MM.1S (cell line): ENCODE measurements around the gene DDAH1.

Experiments
- DNase-seq: peaks from one replicate; pipeline ENCODE4 v3.0.0-alpha.2; 2015
- H2AFZ ChIP-seq: fragments of 300-600 bp; sonication (generic); 2 replicates; pipeline ENCODE4 v1.6.0; 2016; ENCODE audit warnings: antibody characterized with exemption, low read length
- H3F3A ChIP-seq: fragments of 300-600 bp; sonication (generic); 2 replicates; pipeline ENCODE4 v1.6.1; 2016; ENCODE audit warnings: mild to moderate bottlenecking, antibody characterized with exemption, low read length, moderate library complexity, mixed read lengths; ENCODE audit not compliant: insufficient read depth
- H3K27ac ChIP-seq: fragments of 300-600 bp; sonication (generic); 2 replicates; pipeline ENCODE4 v1.5.1; 2016; ENCODE audit warnings: mild to moderate bottlenecking, low read length
- H3K27me3 ChIP-seq: fragments of 300-600 bp; sonication (generic); replicated peaks from 2 replicates; pipeline ENCODE4 v1.6.0; 2016; ENCODE audit warnings: low read length; ENCODE audit not compliant: insufficient read depth
- H3K36me3 ChIP-seq: fragments of 300-600 bp; sonication (generic); replicated peaks from 2 replicates; pipeline ENCODE4 v1.6.1; 2016; ENCODE audit warnings: mild to moderate bottlenecking, low read length, mixed read lengths; ENCODE audit not compliant: insufficient read depth
- H3K4me1 ChIP-seq: fragments of 300-600 bp; sonication (generic); 2 replicates; pipeline ENCODE4 v1.6.1; 2016; ENCODE audit warnings: low read length, mixed read lengths
- H3K4me2 ChIP-seq: fragments of 300-600 bp; sonication (generic); 2 replicates; pipeline ENCODE4 v1.6.0; 2016; ENCODE audit warnings: low read depth, low read length
- H3K4me3 ChIP-seq: fragments of 300-600 bp; sonication (generic); 2 replicates; pipeline ENCODE4 v1.5.1; 2016; ENCODE audit warnings: low read length, mixed read lengths
- H3K79me2 ChIP-seq: fragments of 300-600 bp; sonication (generic); 2 replicates; pipeline ENCODE4 v1.6.1; 2016; ENCODE audit warnings: mixed run types, low read length, mixed read lengths
- H3K9ac ChIP-seq: fragments of 300-600 bp; sonication (generic); 2 replicates; pipeline ENCODE4 v1.6.1; 2016; ENCODE audit warnings: low read length, mixed read lengths
- H3K9me2 ChIP-seq: fragments of 300-600 bp; sonication (generic); replicated peaks from 2 replicates; pipeline ENCODE4 v1.6.1; 2016; ENCODE audit warnings: mild to moderate bottlenecking, low read length, mixed read lengths; ENCODE audit not compliant: insufficient read depth
- H3K9me3 ChIP-seq: fragments of 300-600 bp; sonication (generic); replicated peaks from 2 replicates; pipeline ENCODE4 v1.6.1; 2016; ENCODE audit warnings: mild to moderate bottlenecking, low read length, mixed read lengths; ENCODE audit not compliant: insufficient read depth
- H4K20me1 ChIP-seq: fragments of 300-600 bp; sonication (generic); 2 replicates; pipeline ENCODE4 v1.6.1; 2016; ENCODE audit warnings: mild to moderate bottlenecking, low read length, moderate library complexity, mixed read lengths; ENCODE audit not compliant: insufficient read depth
- CTCF ChIP-seq: fragments of 300-600 bp; sonication (generic); IDR thresholded peaks from 2 replicates; pipeline ENCODE4 v1.5.1; 2016; ENCODE audit warnings: antibody characterized with exemption, low read length, mixed read lengths
- EZH2 ChIP-seq: fragments of 300-600 bp; sonication (generic); optimal IDR thresholded peaks from 2 replicates; pipeline ENCODE3; 2017; ENCODE audit warnings: low read depth, mild to moderate bottlenecking, antibody characterized with exemption, low read length, mixed read lengths
- EZH2phosphoT487 ChIP-seq: fragments of 300-600 bp; sonication (generic); IDR thresholded peaks from 2 replicates; pipeline ENCODE4 v1.6.1; 2018; ENCODE audit warnings: antibody characterized with exemption, low read length

DDAH1 gene

GRCh38 chr1:85275701-85276214, 189.2 kb downstream of the DDAH1 start:
- Histone ChIP-seq H3K4me1 (peaks cover 16% of the 10 kb centered on the region), H2AFZ (peak overlapping the region; percentile 71), H3K9me2 (no peaks in the 10 kb centered on the region), H3K4me2 (peak overlapping the region; percentile 69), H3K9me3 (no peaks in the 10 kb centered on the region), H3K36me3 (no peaks in the 10 kb centered on the region), H3K27ac (peak overlapping the region; percentile 60; the same call in 1 of the 2 replicates), H4K20me1 (no peaks in the 10 kb centered on the region; the same call in none of the 2 replicates), H3K27me3 (no peaks in the 10 kb centered on the region), H3K79me2 (peaks cover 55% of the 10 kb centered on the region), H3K4me3 (peak overlapping the region; percentile 72), H3K9ac (peak overlapping the region; percentile 81), H3F3A (no peaks in the 10 kb centered on the region)
- no peak for TF ChIP-seq EZH2phosphoT487
- no peak for TF ChIP-seq EZH2
- TF ChIP-seq CTCF, result no peak
- peak; percentile 34 for DNase-seq

DNA sequence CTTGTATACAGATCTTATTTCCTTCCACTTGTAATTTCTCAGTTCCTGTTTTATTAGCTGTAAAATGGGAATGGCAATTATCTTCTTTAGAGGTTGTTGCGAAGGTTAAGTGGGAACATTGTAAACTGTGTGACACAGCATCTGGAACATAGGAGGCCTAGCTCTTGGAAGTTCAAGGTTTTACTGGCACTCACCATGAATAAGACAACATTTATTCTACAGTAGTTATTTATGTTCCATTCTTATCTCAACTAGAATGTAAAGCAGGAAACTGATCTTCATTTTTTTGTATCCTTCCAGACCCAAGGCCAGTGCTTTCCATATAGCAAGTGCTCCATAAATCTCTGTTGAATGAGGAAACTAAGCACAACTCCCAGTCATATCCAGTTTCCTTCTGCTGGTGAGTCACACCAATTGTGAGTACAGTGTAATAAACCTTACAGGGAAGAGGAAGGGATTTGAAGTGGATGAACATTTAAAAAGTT, 189.9 kb downstream of the DDAH1 start:
- Histone ChIP-seq H2AFZ (no peak overlapping the region), H3K79me2 (peaks cover 55% of the 10 kb centered on the region), H3F3A (no peaks in the 10 kb centered on the region), H3K27ac (peak overlapping the region; percentile 60; the same call in 1 of the 2 replicates), H3K4me1 (peaks cover 16% of the 10 kb centered on the region), H3K9ac (peak overlapping the region; percentile 81; the same call in 1 of the 2 replicates), H3K9me2 (no peaks in the 10 kb centered on the region), H3K4me3 (peak overlapping the region; percentile 72), H4K20me1 (no peaks in the 10 kb centered on the region; the same call in none of the 2 replicates), H3K27me3 (no peaks in the 10 kb centered on the region), H3K4me2 (peak overlapping the region; percentile 69), H3K36me3 (peaks cover 1% of the 10 kb centered on the region; the same call in 1 of the 2 replicates), H3K9me3 (no peaks in the 10 kb centered on the region)
- TF ChIP-seq EZH2, result no peak
- TF ChIP-seq EZH2phosphoT487, result no peak
- no peak for TF ChIP-seq CTCF
- DNase-seq, result no peak

DNA sequence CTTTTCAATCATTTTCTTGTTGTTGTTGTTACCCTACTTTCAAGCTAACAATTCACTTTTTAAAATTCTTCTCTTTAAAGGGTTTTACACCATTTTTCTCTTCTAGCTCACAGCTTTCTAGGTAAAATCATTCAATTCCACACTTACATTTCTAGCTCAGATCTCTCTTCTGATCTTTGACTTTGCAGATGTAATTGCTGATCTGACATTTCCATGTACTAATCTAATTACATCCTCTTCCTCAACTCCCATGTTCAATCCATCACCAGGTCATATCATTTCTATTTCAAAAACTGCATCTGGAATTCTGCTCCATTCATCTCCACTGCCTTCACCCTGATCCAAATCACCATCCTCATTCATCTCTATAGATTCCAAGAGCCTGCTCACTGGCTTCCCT, 191.6 kb downstream of the DDAH1 start:
- Histone ChIP-seq H3K9me2 (no peaks in the 10 kb centered on the region), H3F3A (no peaks in the 10 kb centered on the region), H3K36me3 (peaks cover 9% of the 10 kb centered on the region), H3K4me2 (no peak overlapping the region), H3K9ac (no peak overlapping the region), H3K27ac (no peak overlapping the region), H3K9me3 (no peaks in the 10 kb centered on the region), H3K79me2 (peaks cover 60% of the 10 kb centered on the region), H4K20me1 (no peaks in the 10 kb centered on the region; the same call in none of the 2 replicates), H3K4me3 (no peak overlapping the region), H3K4me1 (peaks cover 16% of the 10 kb centered on the region), H3K27me3 (no peaks in the 10 kb centered on the region), H2AFZ (no peak overlapping the region)
- TF ChIP-seq CTCF (no peak), EZH2phosphoT487 (no peak), EZH2 (no peak)
- no peak for DNase-seq
